GM18502 (cell line): Measurements from ENCODE around the gene PADI1.

Source experiments
- ATAC-seq: cut with Tn5 transposase; IDR thresholded peaks from one replicate; pipeline ENCODE4 v1.9.1; 2021; ENCODE audit warnings: mild to moderate bottlenecking; ENCODE audit not compliant: unreplicated experiment, poor library complexity

The PADI1 gene

DNA sequence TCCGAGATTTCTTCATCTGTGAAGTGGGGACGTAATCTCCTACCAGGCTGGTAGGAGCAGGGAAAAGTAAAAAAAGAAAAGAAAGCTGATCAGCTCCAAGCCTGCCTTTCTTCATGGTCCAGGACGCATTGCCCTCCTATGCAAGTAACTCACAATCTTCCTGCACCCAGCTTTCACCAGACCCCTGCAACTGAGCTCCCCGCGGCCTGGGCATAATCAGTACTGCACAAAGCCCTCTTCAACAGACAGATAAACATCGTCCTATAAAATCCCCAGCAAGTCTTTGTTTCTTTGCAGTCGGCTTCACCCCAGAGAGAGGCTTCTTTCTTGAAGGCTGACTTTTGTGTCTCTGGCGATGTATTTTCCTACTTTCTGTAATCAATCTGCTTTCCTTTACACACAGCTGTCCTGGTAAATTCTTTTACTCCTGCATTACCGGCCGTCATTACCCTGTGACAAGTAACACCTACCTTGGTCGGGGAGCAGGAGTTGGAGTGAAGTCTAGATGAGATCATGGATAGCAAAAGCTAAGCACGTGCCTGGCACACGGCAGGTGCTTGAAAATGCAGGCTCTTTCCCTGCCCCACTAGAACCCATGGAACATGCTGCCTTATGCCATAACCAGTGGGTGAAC is 8.3 kb downstream of the PADI1 start:
- no peak for ATAC-seq

DNA sequence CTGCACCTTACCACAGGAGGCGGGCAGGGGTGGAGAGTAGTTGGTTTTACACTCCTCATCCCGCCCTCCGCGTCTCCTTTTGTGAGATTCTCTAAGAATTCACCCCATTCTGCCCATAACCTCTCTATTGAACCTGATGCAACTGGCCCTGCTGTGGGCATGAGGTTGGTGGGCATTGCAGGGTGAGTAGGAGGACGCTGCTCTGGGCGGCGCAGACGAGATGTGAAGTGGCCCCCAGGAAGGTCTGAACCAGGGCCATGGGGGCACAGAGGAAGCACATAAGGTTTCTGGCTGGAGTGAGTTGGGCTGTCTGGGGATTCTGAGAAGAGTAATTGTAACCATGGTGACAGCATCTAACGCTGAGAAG is 8.8 kb downstream of the PADI1 start:
- ATAC-seq = no peak

DNA sequence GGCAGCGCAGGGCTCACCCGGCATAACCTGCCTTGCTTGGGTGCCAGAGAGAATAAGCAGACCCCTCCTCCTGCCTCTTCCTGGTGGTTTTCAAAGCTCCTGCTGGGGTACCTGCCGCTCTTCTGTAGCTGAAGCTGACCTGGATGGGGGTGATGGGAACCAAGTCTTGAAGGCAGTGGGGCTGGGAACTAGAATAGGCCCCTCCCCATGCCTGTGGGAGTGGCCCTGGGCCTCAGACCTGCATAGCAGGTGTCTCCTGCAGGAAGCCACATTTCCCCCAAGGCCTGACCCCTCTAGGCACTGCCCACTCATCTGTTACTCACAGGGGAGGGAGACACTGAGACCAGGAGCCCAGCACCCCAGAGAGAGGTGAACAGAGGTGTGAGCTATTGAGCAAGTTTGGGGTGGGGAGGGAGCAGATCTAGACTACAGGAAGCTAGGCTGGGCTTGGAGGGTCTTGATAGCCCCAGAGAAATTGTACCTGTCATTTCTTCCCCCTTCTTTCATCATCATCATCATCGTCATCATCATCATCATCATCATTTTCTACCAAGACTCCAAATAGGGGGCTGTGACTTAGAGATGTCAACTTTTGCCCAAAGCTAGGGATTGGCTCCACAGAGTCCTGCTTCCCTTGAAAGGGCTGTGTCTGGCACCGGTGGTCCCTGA is 10.1 kb downstream of the PADI1 start:
- ATAC-seq = no peak

DNA sequence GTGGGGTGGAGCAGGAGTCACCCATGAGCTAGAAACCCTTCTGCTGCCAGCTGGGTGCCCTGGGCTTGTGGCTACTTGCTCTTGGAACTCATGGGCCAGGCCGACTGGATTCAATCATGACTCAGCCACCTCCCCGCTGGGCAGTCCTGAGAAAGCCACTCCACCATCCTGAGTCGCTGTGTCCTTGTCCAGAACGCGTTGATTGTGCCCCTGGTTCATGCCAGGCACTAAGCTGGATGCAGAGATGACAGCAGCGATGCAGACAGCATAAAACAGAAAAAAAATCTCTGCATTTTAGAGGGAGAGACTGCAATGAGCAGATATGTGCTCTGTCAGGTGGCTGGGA is 10.6 kb downstream of the PADI1 start:
- no peak for ATAC-seq

DNA sequence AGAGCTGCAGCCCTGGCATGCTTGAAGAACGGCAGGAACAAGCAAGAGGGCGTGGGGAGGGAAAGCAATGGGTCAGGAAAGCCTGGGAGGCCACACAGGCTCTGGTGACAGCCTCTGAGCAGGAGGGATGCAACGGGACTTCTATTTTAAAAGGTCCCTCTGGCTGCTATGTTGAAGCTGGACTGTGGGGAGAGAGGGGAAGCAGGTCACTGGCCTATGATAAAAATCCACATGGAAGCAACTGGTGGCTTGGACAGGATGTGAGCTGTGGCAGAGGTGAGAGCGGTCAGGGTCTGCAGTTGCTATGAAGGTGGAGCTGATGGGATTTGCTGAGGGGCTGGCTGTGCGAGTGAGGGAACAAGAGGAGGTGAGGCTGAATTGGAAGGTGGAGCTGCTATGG is 11.2 kb downstream of the PADI1 start:
- no peak for ATAC-seq

DNA sequence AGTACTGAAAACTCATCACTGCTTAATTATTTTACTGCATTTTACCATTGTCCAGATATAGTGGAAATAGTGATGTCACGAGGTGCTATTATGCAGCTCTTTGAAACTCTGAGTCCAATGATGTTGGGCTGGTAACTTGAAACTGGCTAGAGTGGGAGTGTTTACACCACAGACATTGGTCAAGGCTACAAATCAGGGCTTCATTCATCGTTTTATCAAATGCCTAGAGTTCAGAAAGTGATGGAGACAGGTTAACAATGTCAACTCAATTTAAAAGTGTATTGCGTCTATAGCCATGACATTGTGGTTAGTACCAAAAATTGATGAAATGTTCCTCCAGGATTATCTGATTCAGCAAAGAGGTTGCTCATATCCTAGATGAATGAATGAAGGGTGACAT is 12.7 kb downstream of the PADI1 start:
- no peak for ATAC-seq

DNA sequence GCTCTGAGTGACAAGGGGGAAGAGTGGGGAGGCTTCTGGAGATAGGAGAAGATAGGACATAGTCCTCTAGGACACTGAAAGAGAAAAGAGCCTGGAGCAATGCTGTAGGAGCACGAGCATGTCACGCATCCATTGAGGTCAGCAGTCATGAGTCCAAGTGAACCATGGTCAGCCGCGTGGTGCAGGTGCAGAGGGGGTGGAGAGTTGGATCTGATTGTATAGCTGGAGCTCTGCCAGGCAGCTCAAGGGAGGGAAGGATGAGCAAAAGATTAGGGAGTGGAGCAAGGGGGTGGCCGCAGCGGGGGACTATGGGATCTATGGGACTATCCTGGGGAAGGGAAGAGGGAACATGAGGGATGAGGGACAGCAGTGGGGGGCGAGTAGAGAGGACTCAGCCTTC is 14.0 kb downstream of the PADI1 start:
- ATAC-seq = no peak

DNA sequence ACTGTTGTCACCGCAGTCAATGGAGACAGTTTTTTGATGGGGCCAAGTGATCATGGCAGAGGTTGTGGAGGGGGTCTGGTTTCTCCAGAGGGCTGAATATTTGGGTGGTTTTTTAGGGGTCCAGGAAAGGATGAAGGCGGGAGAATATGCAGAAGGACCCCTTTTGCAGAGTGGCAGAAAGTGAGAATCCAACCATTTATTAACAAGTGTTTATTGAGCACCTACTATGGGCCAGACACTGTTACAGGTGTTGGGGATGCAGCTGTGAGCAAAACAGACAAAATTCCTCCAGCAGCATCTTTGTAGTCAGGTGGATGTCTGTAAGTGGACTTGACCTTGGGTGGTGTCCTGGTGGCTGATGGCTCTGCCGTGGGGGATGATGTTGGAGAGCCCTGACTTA is 15.4 kb downstream of the PADI1 start:
- ATAC-seq = no peak

DNA sequence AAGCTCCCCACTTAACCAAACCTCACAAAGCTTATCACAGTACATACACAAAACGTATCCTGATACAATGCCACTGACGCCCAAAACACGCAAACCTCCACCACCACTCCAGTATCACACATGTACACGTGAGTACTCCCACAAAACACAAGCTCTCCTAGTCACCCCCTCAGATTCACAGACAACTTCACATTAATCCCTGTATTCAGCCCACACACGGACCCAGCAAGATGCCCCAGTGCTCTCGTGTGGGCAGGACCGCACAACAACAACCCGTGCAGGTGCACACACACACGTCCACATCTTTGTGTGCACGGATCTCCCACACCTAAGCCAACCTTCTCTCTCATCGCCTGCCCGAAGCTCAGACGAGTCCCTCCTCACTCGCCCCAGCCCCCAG is 17.6 kb downstream of the PADI1 start:
- ATAC-seq = no peak

DNA sequence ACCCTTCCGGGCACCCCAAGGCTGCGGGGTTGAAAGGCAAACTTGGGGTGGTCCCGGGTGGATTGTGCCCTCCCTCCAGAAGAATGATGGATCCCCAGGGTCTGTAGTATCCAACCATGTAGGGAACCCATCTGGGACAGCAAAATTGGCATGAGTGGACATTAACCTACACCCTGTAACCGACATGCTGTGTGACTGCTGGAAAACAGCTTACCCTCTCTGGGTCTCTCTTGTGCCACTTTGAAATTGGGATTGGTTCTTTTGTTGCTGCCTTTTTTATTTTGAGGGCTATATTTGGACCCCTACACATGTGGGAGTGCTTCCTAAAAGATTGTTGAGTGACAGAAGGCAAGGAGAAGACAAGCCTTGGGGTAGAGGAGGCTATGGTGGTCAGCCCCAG is 19.5 kb downstream of the PADI1 start:
- no peak for ATAC-seq

DNA sequence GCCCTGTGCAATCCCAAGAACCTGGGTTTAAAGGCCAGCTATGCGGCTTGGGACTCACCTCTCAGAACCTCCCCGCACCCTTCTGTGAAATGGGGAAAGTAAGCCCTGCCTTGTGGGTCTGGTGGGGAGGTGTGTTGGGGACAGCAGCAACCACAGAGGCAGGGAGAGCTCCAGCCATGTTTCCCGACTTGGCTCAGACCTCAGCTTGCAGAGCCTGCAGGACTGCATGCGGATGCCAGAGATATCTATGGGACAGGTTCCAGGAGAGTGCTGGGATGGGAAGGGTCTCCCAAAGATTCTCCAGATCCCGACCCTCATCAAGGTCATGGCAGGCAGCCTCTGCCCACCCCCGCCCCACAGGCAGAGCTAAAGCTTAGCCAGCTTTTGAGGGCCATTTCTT is 20.2 kb downstream of the PADI1 start:
- no peak for ATAC-seq

DNA sequence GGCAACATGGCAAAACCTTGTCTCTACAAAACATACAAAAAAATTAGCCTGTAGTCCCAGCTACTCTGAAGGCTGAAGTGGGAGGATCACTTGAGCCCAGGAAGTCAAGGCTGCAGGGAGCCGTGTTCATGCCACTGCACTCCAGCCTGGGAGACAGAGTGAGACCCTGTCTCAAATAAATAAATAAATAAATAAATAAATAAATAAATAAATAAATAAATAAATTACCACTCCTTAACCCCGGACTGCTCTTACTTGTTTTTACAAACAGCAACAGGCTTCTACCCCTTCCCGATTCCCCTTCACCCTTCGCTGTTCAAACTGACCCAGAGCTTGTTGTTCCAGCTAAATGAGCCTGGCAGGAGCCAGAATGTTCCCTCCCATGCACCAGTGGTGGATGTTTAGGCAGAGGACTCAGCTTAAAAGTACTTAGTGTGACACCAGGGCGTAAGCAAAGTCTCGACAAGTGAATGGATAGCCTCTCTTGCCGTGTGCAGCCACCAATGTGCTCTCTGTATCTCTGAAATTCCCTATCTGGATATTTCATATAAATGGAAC is 22.5 kb downstream of the PADI1 start:
- no peak for ATAC-seq

DNA sequence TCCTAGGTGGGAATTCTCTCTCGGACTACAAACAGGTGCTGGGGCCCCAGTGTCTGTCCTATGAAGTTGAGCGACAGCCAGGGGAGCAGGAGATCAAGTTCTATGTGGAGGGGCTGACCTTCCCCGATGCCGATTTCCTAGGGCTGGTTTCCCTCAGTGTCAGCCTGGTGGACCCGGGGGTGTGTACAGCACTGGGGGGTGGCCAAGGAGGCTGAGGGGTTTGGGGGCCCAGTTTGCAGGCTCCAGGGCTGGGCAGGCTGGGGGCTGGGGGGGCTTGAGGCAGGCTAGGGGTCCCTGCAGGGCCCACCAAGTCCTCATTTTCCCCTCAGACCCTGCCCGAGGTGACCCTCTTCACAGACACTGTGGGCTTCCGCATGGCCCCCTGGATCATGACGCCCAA is 23.7 kb downstream of the PADI1 start:
- no peak for ATAC-seq

DNA sequence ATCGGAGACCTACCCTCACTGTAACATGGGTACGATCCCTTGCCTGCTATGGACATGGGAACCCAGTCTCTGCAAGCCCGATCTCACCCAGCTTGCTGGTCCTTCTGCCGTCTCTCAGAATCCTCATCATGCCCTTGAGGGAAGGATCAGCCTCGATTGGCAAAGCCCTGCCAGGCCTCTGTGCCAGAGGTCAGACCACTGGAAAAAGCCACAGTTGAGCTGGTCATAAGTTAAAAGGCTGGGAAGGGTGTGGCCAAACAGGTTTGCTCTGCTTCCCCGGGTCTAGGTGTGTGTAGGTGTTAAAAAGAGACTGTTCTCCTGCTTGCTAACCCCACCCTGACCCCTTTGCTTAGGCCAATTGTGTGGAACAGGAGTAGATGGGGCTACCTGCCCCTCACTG is 24.5 kb downstream of the PADI1 start:
- no peak for ATAC-seq

DNA sequence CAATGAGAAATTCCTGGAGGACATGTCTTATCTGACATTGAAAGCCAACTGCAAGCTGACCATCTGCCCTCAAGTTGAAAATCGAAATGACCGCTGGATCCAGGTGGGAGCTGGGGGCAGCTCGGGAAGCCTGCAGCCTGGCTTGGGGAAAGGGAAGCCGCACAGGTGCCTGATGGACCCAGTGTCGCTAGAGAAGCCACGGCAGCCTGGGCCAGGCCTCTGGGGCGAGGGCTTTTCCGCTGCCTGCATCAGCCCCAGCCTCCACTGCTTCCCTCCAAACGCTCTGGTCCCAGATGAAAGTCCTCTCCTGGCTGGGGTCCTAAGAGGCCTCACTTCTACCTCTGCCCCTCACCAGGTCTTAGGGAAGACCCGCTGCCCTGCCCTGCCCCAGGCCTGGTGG is 25.2 kb downstream of the PADI1 start:
- ATAC-seq = no peak

DNA sequence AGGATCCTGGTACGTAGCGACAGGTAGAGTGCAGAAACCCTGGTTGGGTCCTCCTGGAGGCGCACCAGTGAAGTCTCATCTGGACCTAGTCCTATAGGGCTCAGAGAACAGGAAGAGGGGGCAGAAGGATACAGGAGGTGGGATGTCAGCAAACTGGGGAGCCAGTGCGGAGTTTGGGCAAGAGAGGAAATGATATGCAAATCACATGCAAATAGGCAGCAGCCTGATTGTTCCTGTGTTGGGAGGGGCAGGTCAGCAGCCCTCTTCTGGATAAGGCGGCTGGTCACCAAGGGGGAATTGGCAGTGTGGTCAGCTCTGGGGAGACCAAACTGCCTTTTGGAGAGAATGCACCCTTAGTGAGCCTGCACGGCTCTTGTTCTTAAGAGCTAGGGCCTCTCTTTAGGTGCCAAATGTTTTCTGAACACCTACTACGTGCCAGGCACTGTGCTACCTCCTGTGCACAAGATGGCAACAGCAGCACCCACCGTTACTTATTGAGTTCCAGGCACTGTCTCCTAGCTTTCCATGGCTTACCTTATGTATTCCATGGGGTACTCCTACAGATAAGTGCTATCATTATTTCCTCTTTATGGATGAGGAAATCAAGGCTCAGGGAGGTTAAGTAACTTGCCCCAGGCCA is 25.9 kb downstream of the PADI1 start:
- ATAC-seq = no peak

DNA sequence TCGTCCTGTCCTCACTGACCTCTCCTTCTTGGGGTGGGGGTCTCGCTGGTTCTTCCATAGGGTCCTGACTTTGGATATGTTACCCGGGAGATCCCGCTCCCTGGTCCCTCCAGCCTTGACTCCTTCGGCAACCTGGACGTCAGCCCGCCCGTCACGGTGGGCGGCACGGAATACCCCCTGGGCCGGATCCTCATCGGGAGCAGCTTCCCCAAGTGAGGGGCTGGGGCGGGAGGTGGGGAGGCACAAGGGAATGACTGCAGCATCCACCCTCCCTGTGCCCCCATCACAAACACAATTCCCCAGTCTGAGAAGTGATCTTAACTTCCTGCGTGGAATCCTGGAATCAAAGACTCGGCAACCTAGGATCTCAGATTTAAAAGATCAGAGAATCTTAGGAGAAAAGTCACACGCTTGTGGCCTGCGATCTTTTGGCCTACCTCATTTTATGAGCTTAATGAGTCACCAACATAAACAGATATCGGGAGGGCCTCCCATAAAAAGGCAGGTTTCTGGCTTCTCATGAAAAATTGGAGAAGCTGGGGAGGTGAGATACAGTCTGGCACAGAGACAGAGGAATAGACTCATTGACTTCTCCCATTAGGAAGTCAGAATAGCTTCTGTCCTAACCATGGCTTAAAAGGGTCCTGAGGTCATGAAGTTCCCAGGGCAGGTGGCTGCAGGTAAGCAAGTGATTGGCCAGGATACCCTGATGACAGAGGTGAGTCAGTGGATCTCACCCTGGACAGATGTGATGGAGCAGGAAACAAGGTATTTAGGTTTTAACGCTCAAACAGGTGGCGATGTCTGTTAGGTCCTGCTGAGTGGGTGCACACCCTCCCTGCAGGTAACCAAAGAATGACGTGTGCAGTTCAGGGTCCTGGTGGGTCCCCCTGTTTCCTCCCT is 28.1 kb downstream of the PADI1 start:
- no peak for ATAC-seq

DNA sequence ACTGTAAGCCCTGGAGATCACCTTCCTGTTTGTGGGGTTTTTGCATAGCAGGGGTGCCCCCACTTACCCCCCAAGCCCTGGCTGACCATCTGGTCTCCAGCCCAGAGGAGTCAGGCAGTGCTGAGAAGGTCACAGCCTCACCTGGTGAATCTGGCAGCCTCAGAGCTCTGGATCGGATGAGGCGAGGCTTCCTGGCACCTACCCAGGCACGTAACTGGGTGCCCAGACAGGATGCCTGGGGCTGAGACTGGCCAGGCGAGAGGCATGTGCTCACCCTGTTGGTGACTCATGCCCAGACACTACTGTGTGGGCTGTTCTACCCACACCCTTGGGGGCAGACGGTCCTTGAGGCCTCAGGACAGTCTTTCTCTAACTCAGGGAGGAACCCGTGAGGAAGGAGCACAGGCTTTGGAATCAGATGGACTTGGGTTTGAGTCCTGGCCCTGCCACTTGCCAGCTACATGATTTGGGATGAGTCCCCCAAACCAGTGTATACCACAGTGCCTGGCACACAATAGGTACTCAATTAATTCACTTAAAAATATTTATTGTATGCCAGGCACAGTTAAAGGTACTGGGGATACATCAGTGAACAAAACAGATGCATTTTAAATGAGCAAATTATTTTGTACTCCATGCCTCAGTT is 28.9 kb downstream of the PADI1 start:
- no peak for ATAC-seq

DNA sequence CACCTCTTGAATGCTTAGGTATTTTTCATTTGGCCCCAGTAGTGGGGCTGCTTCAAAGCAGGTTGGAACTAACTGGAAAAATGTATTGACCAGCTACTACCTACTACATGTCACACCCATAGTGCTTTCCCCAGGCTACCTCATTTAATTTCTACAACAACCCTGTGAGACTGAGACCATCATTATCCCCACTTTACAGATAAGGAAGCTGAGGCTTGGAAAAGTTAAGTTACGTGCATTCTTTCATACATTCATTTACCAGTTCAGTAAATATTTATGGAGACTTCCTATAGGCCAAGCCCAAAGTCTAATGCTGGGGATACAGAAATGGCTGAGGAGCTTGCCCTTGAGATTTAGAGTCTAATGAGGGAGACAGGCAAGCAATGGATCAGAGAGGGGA is 29.5 kb downstream of the PADI1 start:
- ATAC-seq = no peak

DNA sequence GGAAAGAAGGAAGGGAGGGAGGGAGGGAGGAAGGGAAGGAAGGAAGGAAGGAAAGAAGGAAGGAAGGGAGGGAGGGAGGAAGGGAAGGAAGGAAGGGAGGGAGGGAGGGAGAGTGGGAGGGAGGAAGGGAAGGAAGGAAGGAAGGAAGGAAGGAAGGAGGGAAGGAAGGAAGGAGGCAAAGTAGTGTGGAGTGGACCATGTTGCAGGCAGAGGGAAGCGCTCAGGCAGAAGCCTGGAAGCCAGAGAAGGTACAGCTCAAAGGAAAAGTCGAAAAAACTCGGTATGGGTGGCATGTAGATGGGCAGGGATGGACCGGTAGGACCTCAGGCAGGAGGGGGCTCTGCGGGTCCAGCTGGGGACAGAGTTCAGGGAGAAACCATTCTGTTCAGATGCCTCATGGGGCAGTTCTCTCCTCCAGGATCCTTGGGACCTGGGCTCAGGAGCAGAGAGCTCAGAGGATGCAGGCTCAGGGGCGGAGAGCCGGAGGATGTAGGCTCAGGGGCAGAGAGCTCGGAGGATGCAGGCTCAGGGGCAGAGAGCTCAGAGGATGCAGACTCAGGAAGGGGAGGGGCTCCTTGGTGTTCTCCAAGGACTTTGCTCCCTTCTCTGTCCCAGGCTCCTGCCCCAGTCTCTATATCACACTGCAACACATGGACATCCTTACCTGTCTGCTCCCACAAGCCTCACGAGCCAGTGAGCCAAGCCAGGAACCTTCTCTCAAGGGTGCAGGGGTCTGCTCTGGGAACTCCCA is 30.4 kb downstream of the PADI1 start:
- no peak for ATAC-seq
